ENCODE data around the gene TMEM91.

Gene TMEM91

GRCh38 chr19:41413947-41414346 is 37.6 kb downstream of the TMEM91 start:
- no peaks in the 10 kb centered on the region for H3K9me3 ChIP-seq (replicated peaks; ENCODE audit: insufficient read depth, low read length)
- no peaks in the 10 kb centered on the region for H3K27me3 ChIP-seq (replicated peaks; ENCODE audit: insufficient read depth, low read length)
- H3K4me2 ChIP-seq (ENCODE audit: low read depth, low read length): no peak overlapping the region
- no peaks in the 10 kb centered on the region for H4K20me1 ChIP-seq (ENCODE audit: insufficient read depth, low read length)
- DNase-seq: no peak
- peaks cover 15% of the 10 kb centered on the region for H3K4me1 ChIP-seq (ENCODE audit: low read length)
- no peaks in the 10 kb centered on the region for H3F3A ChIP-seq (ENCODE audit: insufficient read depth, low read length)
- H3K9ac ChIP-seq (ENCODE audit: low read length): no peak overlapping the region
- TF ChIP-seq EZH2phosphoT487 (IDR thresholded peaks at IDR 0.05; ENCODE audit: low read length) (no peak), EZH2 (optimal IDR thresholded peaks at IDR 0.05; ENCODE audit: low read depth, low read length) (no peak), CTCF (IDR thresholded peaks at IDR 0.05; ENCODE audit: low read length) (no peak)
- no peak overlapping the region for H2AFZ ChIP-seq (ENCODE audit: low read length)
- no peaks in the 10 kb centered on the region for H3K79me2 ChIP-seq (ENCODE audit: low read length)
- no peaks in the 10 kb centered on the region for H3K9me2 ChIP-seq (replicated peaks; ENCODE audit: insufficient read depth, low read length)
- no peak overlapping the region for H3K27ac ChIP-seq (ENCODE audit: low read length)
- no peaks in the 10 kb centered on the region for H3K36me3 ChIP-seq (replicated peaks; ENCODE audit: insufficient read depth, low read length)
- no peak overlapping the region for H3K4me3 ChIP-seq (ENCODE audit: low read length)

DNA sequence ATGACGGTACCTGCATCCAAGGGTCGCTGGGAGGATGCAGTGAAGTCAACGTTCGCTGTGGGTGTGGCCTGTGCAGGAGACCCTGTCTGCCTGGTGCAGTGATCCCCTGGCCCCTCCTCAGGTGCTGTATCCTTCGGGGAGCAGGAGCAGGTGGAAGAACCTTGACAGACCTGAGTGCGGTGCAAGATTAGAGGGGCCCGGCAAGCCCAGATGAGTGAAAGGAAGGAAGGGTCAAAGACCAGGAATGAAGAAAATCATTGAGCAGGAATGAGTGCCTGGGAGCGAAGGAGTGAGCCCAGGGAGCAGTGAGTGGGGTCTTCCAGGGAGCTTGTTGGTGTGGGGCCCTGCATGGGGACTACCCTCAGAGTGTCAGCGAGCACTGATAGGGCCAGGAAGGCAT is 38.1 kb downstream of the TMEM91 start:
- Histone ChIP-seq H3K9me3 (replicated peaks; ENCODE audit: insufficient read depth, low read length) (no peaks in the 10 kb centered on the region), H2AFZ (ENCODE audit: low read length) (no peak overlapping the region), H3K27me3 (replicated peaks; ENCODE audit: insufficient read depth, low read length) (no peaks in the 10 kb centered on the region), H3K4me2 (ENCODE audit: low read depth, low read length) (no peak overlapping the region), H3K27ac (ENCODE audit: low read length) (no peak overlapping the region), H3K9ac (ENCODE audit: low read length) (no peak overlapping the region), H3K79me2 (ENCODE audit: low read length) (no peaks in the 10 kb centered on the region), H4K20me1 (ENCODE audit: insufficient read depth, low read length) (no peaks in the 10 kb centered on the region), H3K4me3 (ENCODE audit: low read length) (no peak overlapping the region), H3K36me3 (replicated peaks; ENCODE audit: insufficient read depth, low read length) (no peaks in the 10 kb centered on the region), H3K4me1 (ENCODE audit: low read length) (peaks cover 10% of the 10 kb centered on the region), H3K9me2 (replicated peaks; ENCODE audit: insufficient read depth, low read length) (no peaks in the 10 kb centered on the region), H3F3A (ENCODE audit: insufficient read depth, low read length) (no peaks in the 10 kb centered on the region)
- DNase-seq: no peak
- no peak for TF ChIP-seq EZH2phosphoT487 (IDR thresholded peaks at IDR 0.05; ENCODE audit: low read length)
- TF ChIP-seq EZH2 (optimal IDR thresholded peaks at IDR 0.05; ENCODE audit: low read depth, low read length): no peak
- TF ChIP-seq CTCF (IDR thresholded peaks at IDR 0.05; ENCODE audit: low read length): no peak

DNA sequence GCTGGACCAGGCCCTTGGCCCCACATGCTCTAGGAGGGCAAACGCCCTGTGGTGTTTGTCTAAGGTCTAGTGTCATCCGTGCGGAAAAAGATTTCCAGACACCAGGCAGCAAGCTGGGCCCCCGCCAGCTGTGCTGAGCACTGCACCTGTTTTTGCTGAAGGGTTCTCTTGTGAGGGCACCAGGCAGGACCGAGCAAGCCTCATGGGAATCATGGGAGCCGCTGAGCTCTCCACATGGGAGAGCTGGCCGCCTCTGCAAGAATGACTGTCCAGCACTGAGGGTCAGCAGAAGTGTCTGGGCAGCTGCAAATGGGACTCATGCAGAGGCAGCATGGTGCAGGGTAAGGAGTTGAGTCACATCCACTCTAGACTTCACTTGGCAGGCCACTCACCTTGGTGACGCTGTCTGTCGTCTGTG is 38.8 kb downstream of the TMEM91 start:
- no peak overlapping the region for H3K4me3 ChIP-seq (ENCODE audit: low read length)
- H3K9ac ChIP-seq (ENCODE audit: low read length): no peak overlapping the region
- H3K27me3 ChIP-seq (replicated peaks; ENCODE audit: insufficient read depth, low read length): no peaks in the 10 kb centered on the region
- no peaks in the 10 kb centered on the region for H3K36me3 ChIP-seq (replicated peaks; ENCODE audit: insufficient read depth, low read length)
- no peak overlapping the region for H2AFZ ChIP-seq (ENCODE audit: low read length)
- H3K4me2 ChIP-seq (ENCODE audit: low read depth, low read length): no peak overlapping the region
- no peaks in the 10 kb centered on the region for H4K20me1 ChIP-seq (ENCODE audit: insufficient read depth, low read length)
- H3F3A ChIP-seq (ENCODE audit: insufficient read depth, low read length): no peaks in the 10 kb centered on the region
- no peaks in the 10 kb centered on the region for H3K9me3 ChIP-seq (replicated peaks; ENCODE audit: insufficient read depth, low read length)
- no peaks in the 10 kb centered on the region for H3K79me2 ChIP-seq (ENCODE audit: low read length)
- no peaks in the 10 kb centered on the region for H3K9me2 ChIP-seq (replicated peaks; ENCODE audit: insufficient read depth, low read length)
- H3K27ac ChIP-seq (ENCODE audit: low read length): no peak overlapping the region
- TF ChIP-seq CTCF (IDR thresholded peaks at IDR 0.05; ENCODE audit: low read length): no peak
- TF ChIP-seq EZH2 (optimal IDR thresholded peaks at IDR 0.05; ENCODE audit: low read depth, low read length): no peak
- TF ChIP-seq EZH2phosphoT487 (IDR thresholded peaks at IDR 0.05; ENCODE audit: low read length): no peak
- no peak for DNase-seq
- peaks cover 4% of the 10 kb centered on the region for H3K4me1 ChIP-seq (ENCODE audit: low read length)
